ENCODE results near the gene IQGAP2. TPM values are rescaled to one million over a fixed set of nuclear protein-coding genes. Genes with fewer than 3 reads are reported as not detected.
"Not testable (repeated sequence)": the region's sequence is repeated elsewhere in the genome, so short reads cannot be mapped to it uniquely, and the experiment has no call there.

Gene IQGAP2
- total RNA-seq, 2 experiments from 2014 or later = 62.7 to 74.9 TPM

DNA sequence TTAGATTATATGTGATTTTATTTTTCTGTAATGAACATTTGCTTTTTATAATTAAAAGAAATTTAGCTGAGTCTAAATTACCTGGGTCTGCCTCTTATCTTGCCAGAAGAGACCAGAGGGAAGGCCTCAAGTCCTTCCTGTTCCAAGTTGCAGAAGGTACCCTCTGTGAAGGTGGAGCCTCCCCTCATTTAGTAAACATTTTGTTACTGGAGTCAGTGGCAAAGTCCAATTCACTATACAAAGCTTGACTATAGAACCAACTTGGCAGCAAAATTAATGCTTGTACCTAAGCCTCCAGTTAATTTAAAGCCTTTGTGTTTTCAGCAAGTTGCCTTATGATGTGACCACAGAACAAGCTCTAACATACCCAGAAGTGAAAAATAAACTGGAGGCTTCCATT is 270.0 kb downstream of the IQGAP2 start:
- peaks cover 40% of the 10 kb centered on the region for H3K36me3 Mint-ChIP-seq
- no peak overlapping the region for H3K4me3 Mint-ChIP-seq
- no peaks in the 10 kb centered on the region for H3K9me3 Mint-ChIP-seq
- no peak for ATAC-seq (ENCODE audit: low read depth)
- DNase-seq = no peak
- H3K27ac Mint-ChIP-seq = no peak overlapping the region
- no peaks in the 10 kb centered on the region for H3K27me3 Mint-ChIP-seq
- POLR2A ChIA-PET = interaction anchor here (0.7 kb wide), 1 partner anchor 33 kb away, joined by 3 read pairs; no protein-coding TSS in a partner anchor
- no peaks in the 10 kb centered on the region for H3K4me1 Mint-ChIP-seq

DNA sequence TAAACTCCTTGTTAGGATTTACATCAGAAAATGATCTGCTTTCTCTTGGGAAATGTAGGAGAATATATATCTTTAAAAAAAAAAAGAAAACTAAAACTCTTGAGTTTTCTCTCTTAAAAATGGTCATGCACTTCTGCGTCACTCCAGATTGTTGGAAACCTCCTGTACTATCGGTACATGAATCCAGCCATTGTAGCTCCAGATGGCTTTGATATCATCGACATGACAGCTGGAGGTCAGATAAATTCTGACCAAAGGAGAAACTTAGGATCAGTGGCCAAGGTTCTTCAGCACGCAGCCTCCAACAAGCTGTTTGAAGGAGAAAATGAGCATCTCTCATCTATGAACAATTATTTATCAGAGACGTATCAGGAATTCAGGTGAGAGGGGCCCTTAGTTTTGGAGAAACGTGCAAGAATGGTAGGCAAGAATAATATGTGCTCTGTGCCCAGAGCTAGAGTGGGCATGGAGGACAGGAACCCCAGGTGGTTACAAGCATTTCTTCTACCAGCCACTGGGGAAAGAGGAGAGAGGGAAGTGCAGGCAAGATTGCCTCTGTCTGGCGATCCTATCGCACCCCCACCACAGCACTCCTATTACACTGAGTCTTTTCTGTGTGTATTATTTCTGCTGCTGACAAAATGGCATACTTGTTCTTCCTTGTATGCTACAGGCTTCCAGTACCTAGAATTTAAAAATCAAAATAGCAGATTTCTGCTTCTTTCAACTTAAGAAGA is 271.4 kb downstream of the IQGAP2 start:
- POLR2A ChIA-PET = no interaction called here
- Mint-ChIP-seq H3K27ac (no peak overlapping the region), H3K4me3 (no peak overlapping the region), H3K36me3 (peaks cover 41% of the 10 kb centered on the region), H3K4me1 (no peaks in the 10 kb centered on the region), H3K9me3 (no peaks in the 10 kb centered on the region), H3K27me3 (no peaks in the 10 kb centered on the region)
- no peak for DNase-seq
- ATAC-seq (ENCODE audit: low read depth) = no peak

DNA sequence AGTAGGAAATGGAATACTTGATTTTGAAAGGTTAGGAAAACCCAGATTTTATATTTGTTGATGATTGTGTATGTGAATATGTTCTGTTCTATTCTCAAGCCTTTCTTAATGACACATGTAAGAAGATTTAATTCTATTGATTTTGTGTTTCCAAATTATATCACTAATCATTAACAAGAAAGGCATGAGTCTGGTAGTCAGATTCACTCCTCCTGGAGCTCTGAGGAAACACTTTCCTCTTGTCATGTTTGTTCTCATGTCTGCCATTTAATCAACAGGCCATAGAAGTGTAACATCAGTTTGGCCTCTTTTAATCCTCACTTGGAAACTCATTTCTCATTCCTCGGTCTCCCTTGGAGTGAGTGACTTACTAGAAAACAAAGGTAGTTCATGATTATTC is 272.3 kb downstream of the IQGAP2 start:
- H3K4me1 Mint-ChIP-seq = peaks cover 2% of the 10 kb centered on the region
- H3K36me3 Mint-ChIP-seq = peaks cover 42% of the 10 kb centered on the region
- H3K9me3 Mint-ChIP-seq = no peaks in the 10 kb centered on the region
- DNase-seq = no peak
- no peaks in the 10 kb centered on the region for H3K27me3 Mint-ChIP-seq
- ATAC-seq (ENCODE audit: low read depth) = no peak
- no peak overlapping the region for H3K4me3 Mint-ChIP-seq
- H3K27ac Mint-ChIP-seq = no peak overlapping the region
- POLR2A ChIA-PET = no interaction called here

DNA sequence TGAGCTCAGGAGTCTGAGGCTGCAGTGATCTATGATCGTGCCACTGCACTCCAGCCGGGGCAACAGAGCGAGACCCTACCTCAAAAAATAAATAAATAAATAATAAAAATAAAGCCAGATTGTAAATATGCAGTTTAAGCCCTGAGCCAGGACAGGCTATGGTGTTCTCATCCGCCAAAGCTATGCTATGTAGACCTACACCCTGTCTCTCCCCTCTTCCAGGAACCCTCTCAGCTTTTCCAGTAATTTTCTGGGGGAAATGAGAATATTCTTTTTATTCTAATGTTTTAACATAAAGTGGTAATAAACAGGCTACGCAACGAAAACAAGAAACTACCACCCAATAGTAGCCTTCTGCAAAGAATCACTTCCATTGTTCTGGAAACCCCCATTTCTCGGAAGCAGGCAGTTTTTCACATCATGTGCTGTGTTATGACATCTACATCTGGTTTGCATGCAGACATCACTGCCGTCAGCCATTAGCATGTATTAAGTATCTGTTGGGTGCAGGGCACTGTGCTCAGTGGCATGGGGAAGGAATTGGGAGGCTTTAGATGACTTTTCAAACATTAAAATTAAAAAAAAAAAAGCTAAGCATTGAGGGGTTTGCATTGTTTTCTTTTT is 274.9 kb downstream of the IQGAP2 start:
- Mint-ChIP-seq H3K27ac (no peak overlapping the region), H3K9me3 (no peaks in the 10 kb centered on the region), H3K4me1 (peaks cover 2% of the 10 kb centered on the region), H3K27me3 (no peaks in the 10 kb centered on the region), H3K4me3 (no peak overlapping the region), H3K36me3 (peaks cover 42% of the 10 kb centered on the region)
- POLR2A ChIA-PET = no interaction called here
- DNase-seq (no peak), ATAC-seq (ENCODE audit: low read depth) (no peak)

DNA sequence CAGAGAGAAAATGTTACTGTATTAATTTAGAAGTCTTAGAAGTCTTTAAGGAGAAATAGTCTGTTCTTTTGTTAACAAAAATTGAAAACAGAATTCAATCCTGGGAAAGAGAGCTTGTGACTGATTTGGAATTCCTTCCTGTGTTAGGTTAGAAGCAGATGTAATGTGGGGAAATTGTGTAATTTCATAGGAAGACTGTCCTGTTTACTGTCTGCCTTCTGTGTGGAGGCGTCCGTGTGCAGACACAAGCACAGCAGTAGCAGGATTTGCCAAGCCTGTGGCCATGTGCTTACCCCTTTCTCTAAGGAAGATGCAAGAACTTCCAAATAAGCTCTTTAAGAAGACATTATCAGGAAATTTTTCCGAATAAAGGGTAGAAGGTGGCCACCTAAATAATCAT is 276.1 kb downstream of the IQGAP2 start:
- H3K4me3 Mint-ChIP-seq = no peak overlapping the region
- POLR2A ChIA-PET = no interaction called here
- peaks cover 2% of the 10 kb centered on the region for H3K4me1 Mint-ChIP-seq
- H3K9me3 Mint-ChIP-seq = no peaks in the 10 kb centered on the region
- peaks cover 42% of the 10 kb centered on the region for H3K36me3 Mint-ChIP-seq
- no peaks in the 10 kb centered on the region for H3K27me3 Mint-ChIP-seq
- H3K27ac Mint-ChIP-seq = no peak overlapping the region
- DNase-seq = no peak
- no peak for ATAC-seq (ENCODE audit: low read depth)

DNA sequence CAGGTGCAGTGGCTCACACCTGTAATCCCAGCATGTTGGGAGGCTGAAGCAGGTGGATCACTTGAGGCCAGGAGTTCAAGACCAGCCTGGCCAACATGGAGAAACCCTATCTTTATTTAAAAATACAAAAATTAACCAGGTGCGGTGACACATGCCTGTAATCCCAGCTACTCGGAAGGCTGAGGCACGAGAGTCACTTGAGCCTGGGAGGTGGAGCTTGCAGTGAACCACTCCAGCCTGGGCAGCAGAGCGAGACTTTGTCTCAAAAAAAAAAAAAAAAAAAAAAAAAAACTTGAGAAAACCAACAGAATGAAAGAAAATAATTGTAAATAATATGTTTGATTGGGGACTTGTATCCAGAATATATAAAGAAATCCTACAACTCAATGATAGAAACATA is 277.7 kb downstream of the IQGAP2 start:
- H3K27me3 Mint-ChIP-seq; H3K9me3 Mint-ChIP-seq; H3K27ac Mint-ChIP-seq; H3K4me3 Mint-ChIP-seq; DNase-seq; H3K4me1 Mint-ChIP-seq; ATAC-seq (ENCODE audit: low read depth): not testable (repeated sequence)
- H3K36me3 Mint-ChIP-seq = peaks cover 51% of the 10 kb centered on the region
- POLR2A ChIA-PET = interaction anchor here (0.7 kb wide), 1 partner anchor 60 kb away, joined by 5 read pairs; no protein-coding TSS in a partner anchor

DNA sequence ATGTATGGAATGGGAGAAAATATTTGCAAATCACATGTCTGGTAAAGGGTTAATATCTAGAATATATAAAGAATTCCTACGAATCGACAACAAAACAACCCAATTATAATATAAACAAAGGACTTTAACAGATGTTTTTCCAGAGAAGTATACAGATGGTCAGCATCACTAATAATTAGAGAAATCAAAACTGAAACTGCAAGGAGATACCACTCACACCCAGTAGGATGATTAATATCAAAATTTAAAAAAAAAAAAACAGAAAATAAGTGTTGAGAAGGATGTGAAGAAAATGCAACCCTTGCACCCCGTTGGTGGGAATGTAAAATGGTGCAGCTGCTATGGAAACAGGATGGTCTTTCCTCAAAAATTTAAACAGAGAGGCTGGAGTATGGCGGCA is 278.2 kb downstream of the IQGAP2 start:
- no peaks in the 10 kb centered on the region for H3K9me3 Mint-ChIP-seq
- peaks cover 2% of the 10 kb centered on the region for H3K4me1 Mint-ChIP-seq
- no peak for DNase-seq
- POLR2A ChIA-PET = no interaction called here
- no peak overlapping the region for H3K27ac Mint-ChIP-seq
- H3K36me3 Mint-ChIP-seq = peaks cover 53% of the 10 kb centered on the region
- no peak for ATAC-seq (ENCODE audit: low read depth)
- no peaks in the 10 kb centered on the region for H3K27me3 Mint-ChIP-seq
- H3K4me3 Mint-ChIP-seq = no peak overlapping the region

DNA sequence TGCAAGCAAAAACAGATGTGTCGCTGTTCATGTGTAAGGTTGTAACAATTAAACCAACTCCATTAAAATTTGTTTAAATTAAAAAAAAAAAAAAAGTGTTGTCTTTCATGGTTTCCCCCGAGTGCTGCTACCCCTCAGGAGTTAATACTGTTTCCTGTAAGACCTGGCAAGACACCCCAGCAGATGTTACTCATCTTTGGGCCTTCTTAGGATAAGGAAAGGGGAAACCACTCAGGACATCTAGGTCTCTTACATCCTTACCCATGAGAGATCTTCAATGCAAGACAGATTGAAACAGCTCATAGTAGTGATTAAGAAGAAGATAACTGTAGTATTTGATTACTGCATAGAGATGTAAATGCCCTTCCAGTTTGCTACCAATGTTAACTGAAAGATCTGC is 279.3 kb downstream of the IQGAP2 start:
- no peaks in the 10 kb centered on the region for H3K9me3 Mint-ChIP-seq
- no peak for ATAC-seq (ENCODE audit: low read depth)
- no peak overlapping the region for H3K4me3 Mint-ChIP-seq
- no peaks in the 10 kb centered on the region for H3K27me3 Mint-ChIP-seq
- H3K4me1 Mint-ChIP-seq = peaks cover 2% of the 10 kb centered on the region
- no peak overlapping the region for H3K27ac Mint-ChIP-seq
- DNase-seq = no peak
- peaks cover 58% of the 10 kb centered on the region for H3K36me3 Mint-ChIP-seq
- POLR2A ChIA-PET = no interaction called here

DNA sequence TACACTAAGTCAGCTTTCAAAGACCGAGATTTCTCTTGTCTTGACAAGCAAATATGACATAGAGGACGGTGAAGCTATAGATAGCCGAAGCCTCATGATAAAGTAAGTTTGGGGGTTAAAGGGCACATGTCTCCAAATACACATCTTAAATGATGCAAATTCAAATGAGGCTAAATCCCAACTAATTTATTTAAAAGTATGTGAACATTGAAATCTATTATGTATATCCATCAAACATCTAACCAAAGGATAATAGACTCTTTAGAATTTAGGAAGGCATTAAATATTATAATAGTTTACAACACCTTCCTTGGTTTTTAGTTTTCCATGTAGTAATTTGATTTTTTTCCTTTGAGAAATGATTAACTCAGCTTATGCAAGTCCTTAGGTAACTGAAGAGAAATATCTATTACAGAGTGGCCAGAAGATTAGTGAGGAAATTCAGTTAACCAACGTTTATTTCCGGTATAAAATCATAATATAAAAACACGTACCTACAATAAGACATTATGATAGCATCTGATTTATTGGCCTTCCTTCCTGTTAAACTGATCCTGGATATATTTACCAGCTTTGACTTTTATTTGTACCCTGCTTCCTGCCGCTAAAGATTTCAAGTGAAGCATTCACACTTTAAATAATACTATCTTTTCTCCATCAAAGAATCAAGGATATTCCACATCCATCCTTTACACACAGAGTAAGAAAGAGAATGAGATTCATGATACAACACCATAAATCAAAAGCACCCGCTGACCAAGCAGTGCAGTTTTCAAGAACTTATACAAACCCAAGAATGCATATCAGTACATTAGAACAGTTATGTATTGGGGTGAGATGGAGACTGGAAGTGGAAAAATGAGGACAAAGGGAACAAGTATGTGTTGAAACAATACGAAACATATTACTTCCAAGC is 281.0 kb downstream of the IQGAP2 start:
- Mint-ChIP-seq H3K36me3 (peaks cover 57% of the 10 kb centered on the region), H3K27me3 (no peaks in the 10 kb centered on the region), H3K4me3 (no peak overlapping the region), H3K27ac (no peak overlapping the region), H3K9me3 (no peaks in the 10 kb centered on the region), H3K4me1 (peaks cover 2% of the 10 kb centered on the region)
- ATAC-seq (ENCODE audit: low read depth) (no peak), DNase-seq (no peak)
- POLR2A ChIA-PET = no interaction called here

DNA sequence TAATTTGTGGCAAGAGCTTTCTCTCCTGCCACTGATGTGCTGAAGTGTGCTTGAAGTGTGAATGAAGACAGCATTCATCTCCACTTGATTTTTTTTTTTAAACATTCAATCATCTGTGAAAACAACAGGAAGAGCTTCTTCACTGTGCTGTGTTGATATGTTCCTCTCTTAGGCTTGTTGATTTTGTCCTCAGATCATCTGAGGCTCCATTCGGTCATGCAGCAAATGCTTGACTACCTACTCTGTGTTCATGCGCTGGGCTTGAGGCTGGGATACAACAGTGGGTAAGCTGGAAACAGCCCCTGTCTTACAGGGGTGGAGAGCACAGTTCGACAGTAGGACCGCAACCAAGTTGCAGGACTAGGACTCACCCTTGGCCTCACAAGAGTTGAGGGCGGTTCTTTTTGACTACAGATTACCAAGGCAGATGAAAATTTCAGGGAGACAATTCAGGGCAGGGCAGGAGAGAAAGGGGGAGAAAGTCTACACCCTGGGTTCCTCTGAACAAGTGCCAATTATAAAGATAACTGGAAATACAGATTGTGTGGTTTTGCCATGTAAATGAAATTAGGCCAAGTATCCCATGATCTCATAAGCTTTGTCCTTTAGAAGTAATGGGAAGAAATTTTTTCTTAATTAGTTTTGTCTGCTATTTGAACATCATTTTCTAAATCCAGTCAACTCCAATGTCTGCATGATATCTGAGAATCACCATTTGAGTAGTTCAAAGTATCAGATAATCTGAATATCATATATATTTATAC is 281.9 kb downstream of the IQGAP2 start:
- Mint-ChIP-seq H3K4me3 (no peak overlapping the region), H3K4me1 (peaks cover 2% of the 10 kb centered on the region), H3K27ac (no peak overlapping the region), H3K9me3 (no peaks in the 10 kb centered on the region), H3K36me3 (peaks cover 57% of the 10 kb centered on the region), H3K27me3 (no peaks in the 10 kb centered on the region)
- no peak for ATAC-seq (ENCODE audit: low read depth)
- DNase-seq = no peak
- POLR2A ChIA-PET = no interaction called here

DNA sequence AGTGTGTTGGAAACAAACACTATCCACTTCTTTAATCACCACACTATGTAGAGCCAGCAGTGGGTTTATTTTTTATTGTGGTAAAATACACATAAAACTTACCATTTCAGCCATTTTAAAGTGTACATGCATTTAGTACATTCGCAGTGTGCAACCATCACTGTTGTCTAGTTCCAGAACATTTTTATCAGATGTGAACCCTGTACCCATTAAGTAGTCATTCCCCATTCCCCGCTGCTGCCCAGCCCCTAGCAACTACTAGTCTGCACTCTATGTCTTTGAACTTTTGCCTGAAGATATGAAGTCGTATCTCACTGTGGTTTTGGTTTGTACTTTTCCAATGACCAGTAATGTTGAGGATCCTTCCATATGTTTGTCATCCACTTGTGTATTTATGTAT is 282.6 kb downstream of the IQGAP2 start:
- no peak for DNase-seq
- Mint-ChIP-seq H3K9me3 (no peaks in the 10 kb centered on the region), H3K36me3 (peaks cover 55% of the 10 kb centered on the region), H3K4me3 (no peak overlapping the region), H3K27me3 (no peaks in the 10 kb centered on the region), H3K27ac (no peak overlapping the region), H3K4me1 (no peaks in the 10 kb centered on the region)
- ATAC-seq (ENCODE audit: low read depth) = no peak
- POLR2A ChIA-PET = no interaction called here

DNA sequence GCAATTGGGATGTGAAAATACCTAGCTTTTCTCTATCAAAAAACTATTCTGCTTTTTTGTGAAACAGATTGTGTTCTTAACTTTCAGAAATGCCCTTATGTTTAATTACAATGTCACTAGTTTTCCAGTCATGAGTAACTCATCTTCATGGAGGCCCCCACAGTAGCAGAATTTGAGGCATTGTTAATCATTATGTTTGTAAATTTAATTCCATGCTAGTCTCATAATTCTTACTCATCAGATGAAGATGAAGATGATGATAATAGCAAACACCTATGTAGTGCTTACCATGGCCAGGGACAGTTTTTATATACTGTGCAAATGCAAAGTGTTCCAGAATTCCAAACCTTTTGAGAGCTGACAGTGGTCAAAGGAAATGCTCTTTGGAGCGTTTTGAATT is 285.1 kb downstream of the IQGAP2 start:
- POLR2A ChIA-PET = no interaction called here
- Mint-ChIP-seq H3K36me3 (peaks cover 44% of the 10 kb centered on the region), H3K4me1 (peaks cover 7% of the 10 kb centered on the region), H3K4me3 (no peak overlapping the region), H3K27me3 (no peaks in the 10 kb centered on the region), H3K9me3 (no peaks in the 10 kb centered on the region), H3K27ac (no peak overlapping the region)
- ATAC-seq (ENCODE audit: low read depth) = no peak
- DNase-seq = no peak

DNA sequence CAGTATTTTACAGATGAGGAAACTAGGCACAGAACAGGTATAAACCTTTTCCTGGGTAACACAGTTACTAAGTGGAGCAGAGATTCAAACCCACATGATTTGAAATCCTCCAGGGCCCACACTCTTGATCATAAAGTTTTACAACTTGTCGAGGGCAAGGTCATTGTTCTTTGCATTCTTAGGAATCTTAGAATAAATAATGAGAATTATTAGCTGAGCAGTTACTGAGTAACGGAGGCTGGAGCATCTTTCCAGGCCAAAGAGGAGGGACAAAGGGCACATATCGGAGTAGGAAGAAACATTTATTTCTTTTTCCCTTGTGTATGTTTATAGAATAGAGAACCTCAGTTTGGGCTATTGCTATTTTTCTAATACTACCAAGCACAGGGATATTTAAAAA is 285.8 kb downstream of the IQGAP2 start:
- peaks cover 7% of the 10 kb centered on the region for H3K4me1 Mint-ChIP-seq
- H3K9me3 Mint-ChIP-seq = no peaks in the 10 kb centered on the region
- POLR2A ChIA-PET = no interaction called here
- H3K27me3 Mint-ChIP-seq = no peaks in the 10 kb centered on the region
- H3K27ac Mint-ChIP-seq = no peak overlapping the region
- ATAC-seq (ENCODE audit: low read depth) (no peak), DNase-seq (no peak)
- no peak overlapping the region for H3K4me3 Mint-ChIP-seq
- H3K36me3 Mint-ChIP-seq = peaks cover 42% of the 10 kb centered on the region

All from activated naive CD8-positive, alpha-beta T cell treated with anti-CD3 and anti-CD28 coated beads, Interleukin-2, amount 10 ng/mL, durations not matched to agents 7 days and 5 days (primary cell).